Osteoblast (primary cell): ENCODE results near the gene ADTRP. TPM values are rescaled to one million over a fixed set of nuclear protein-coding genes. Genes with fewer than 3 reads are reported as not detected.

Experiments used
- DNase-seq: peaks from one replicate; pipeline ENCODE4 v3.0.0; 2011; ENCODE audit warnings: low spot score, mixed read lengths; ENCODE audit not compliant: insufficient read length; ENCODE audit errors: missing footprints
- H2AFZ ChIP-seq: 2 replicates; pipeline ENCODE4 v1.6.0; 2011; ENCODE audit warnings: mild to moderate bottlenecking, low read length
- H3K27ac ChIP-seq: 2 replicates; pipeline ENCODE4 v1.5.1; 2011; ENCODE audit warnings: mild to moderate bottlenecking, low read depth, low read length, moderate library complexity
- H3K27me3 ChIP-seq: 2 replicates; pipeline ENCODE4 v1.6.0; 2012; ENCODE audit warnings: mild to moderate bottlenecking, control low read depth, inconsistent platforms, low read length, moderate library complexity; ENCODE audit not compliant: insufficient read depth
- H3K36me3 ChIP-seq: 2 replicates; pipeline ENCODE4 v1.5.1; 2011; ENCODE audit warnings: mild to moderate bottlenecking, low read length, control low read depth, moderate library complexity; ENCODE audit not compliant: insufficient read depth
- H3K4me1 ChIP-seq: 2 replicates; pipeline ENCODE4 v1.5.1; 2011; ENCODE audit warnings: mild to moderate bottlenecking, low read length, control low read depth, moderate library complexity; ENCODE audit not compliant: insufficient read depth
- H3K4me2 ChIP-seq: 2 replicates; pipeline ENCODE4 v1.6.0; 2011; ENCODE audit warnings: mild to moderate bottlenecking, low read length; ENCODE audit not compliant: insufficient read depth
- H3K4me3 ChIP-seq: fragments of 200-600 bp; sonication (generic); 3 replicates; pipeline ENCODE4 v1.5.1; 2012; ENCODE audit warnings: mild to moderate bottlenecking, low read length, inconsistent platforms; ENCODE audit not compliant: insufficient read depth
- H3K79me2 ChIP-seq: 2 replicates; pipeline ENCODE4 v1.6.0; 2012; ENCODE audit warnings: mild to moderate bottlenecking, low read length, control low read depth, inconsistent platforms; ENCODE audit not compliant: insufficient read depth
- H3K9me3 ChIP-seq: 2 replicates; pipeline ENCODE4 v1.5.1; 2011; ENCODE audit warnings: low read depth, low read length, control low read depth
- H4K20me1 ChIP-seq: 2 replicates; pipeline ENCODE4 v1.6.0; 2012; ENCODE audit warnings: mild to moderate bottlenecking, low read length, control low read depth; ENCODE audit not compliant: insufficient read depth
- CTCF ChIP-seq: IDR thresholded peaks from 2 replicates; pipeline ENCODE4 v1.5.1; 2011; ENCODE audit warnings: mild to moderate bottlenecking, low read depth, low read length, moderate library complexity; ENCODE audit errors: extremely low read depth
- total RNA-seq: library from RNA; depleted of rRNA; stranded (reverse); fragments of >200 nt; gene quantifications from 2 replicates; pipeline ENCODE4 v1.2.3, GENCODE V29; 2012

The ADTRP gene
- total RNA-seq, 1 donor: 0.72 TPM

- Histone ChIP-seq H3K27me3 (no peaks in the 10 kb centered on the region), H3K9me3 (no peaks in the 10 kb centered on the region), H3K4me1 (peaks cover 14% of the 10 kb centered on the region), H3K4me2 (peak overlapping the region; percentile 58), H3K4me3 (peak overlapping the region; percentile 7), H3K36me3 (no peaks in the 10 kb centered on the region), H3K27ac (peak overlapping the region; percentile 86), H2AFZ (peak overlapping the region; percentile 2), H3K79me2 (no peaks in the 10 kb centered on the region), H4K20me1 (no peaks in the 10 kb centered on the region)
- TF ChIP-seq CTCF: no peak
- peak; percentile 95 for DNase-seq
Observed at GRCh38 chr6:11732036-11732631, 46.5 kb downstream of the ADTRP start.

- H3K79me2 ChIP-seq: no peaks in the 10 kb centered on the region
- H3K9me3 ChIP-seq: no peaks in the 10 kb centered on the region
- TF ChIP-seq CTCF: no peak
- H3K27ac ChIP-seq: peak overlapping the region; percentile 86
- H3K4me1 ChIP-seq: peaks cover 14% of the 10 kb centered on the region
- no peak for DNase-seq
- no peaks in the 10 kb centered on the region for H3K27me3 ChIP-seq
- no peaks in the 10 kb centered on the region for H4K20me1 ChIP-seq
- peak overlapping the region; percentile 4 for H3K4me3 ChIP-seq
- H3K4me2 ChIP-seq: peak overlapping the region; percentile 58
- H3K36me3 ChIP-seq: no peaks in the 10 kb centered on the region
- H2AFZ ChIP-seq: peak overlapping the region; percentile 19
Observed at GRCh38 chr6:11731423-11731822, 47.2 kb downstream of the ADTRP start.

- Histone ChIP-seq H2AFZ (no peak overlapping the region), H3K4me3 (no peak overlapping the region), H3K4me1 (peaks cover 14% of the 10 kb centered on the region), H3K36me3 (no peaks in the 10 kb centered on the region), H3K9me3 (no peaks in the 10 kb centered on the region), H3K27me3 (no peaks in the 10 kb centered on the region), H4K20me1 (no peaks in the 10 kb centered on the region), H3K4me2 (no peak overlapping the region), H3K27ac (no peak overlapping the region), H3K79me2 (no peaks in the 10 kb centered on the region)
- no peak for DNase-seq
- TF ChIP-seq CTCF: no peak
Observed at GRCh38 chr6:11730641-11731040, 48.0 kb downstream of the ADTRP start.

- Histone ChIP-seq H3K4me2 (no peak overlapping the region), H3K27me3 (no peaks in the 10 kb centered on the region), H3K79me2 (no peaks in the 10 kb centered on the region), H3K36me3 (no peaks in the 10 kb centered on the region), H3K27ac (no peak overlapping the region), H4K20me1 (no peaks in the 10 kb centered on the region), H3K9me3 (no peaks in the 10 kb centered on the region), H3K4me3 (no peak overlapping the region), H2AFZ (no peak overlapping the region), H3K4me1 (peaks cover 14% of the 10 kb centered on the region)
- no peak for DNase-seq
- no peak for TF ChIP-seq CTCF
Observed at GRCh38 chr6:11729076-11729475, 49.5 kb downstream of the ADTRP start.
